Urinary bladder (tissue), 2 donors: ENCODE measurements around the gene KPNA6. TPM values are rescaled to one million over a fixed set of nuclear protein-coding genes. Genes with fewer than 3 reads are reported as not detected.

Experiments
- polyA plus RNA-seq: library from polyadenylated mRNA; stranded (reverse); fragments of 200-250 nt; gene quantifications from one replicate; pipeline ENCODE4 v1.2.3, GENCODE V29; 2013
- small RNA-seq: library from RNA; depleted of rRNA; stranded (forward); fragments of <200 nt; gene quantifications from one replicate; pipeline ENCODE3, GENCODE V24; 2014
- total RNA-seq: library from RNA; depleted of rRNA; stranded (reverse); fragments of >200 nt; gene quantifications from one replicate; pipeline ENCODE4 v1.2.3, GENCODE V29; 2014
- donor health status: healthy.

The KPNA6 gene
- total and polyA plus RNA-seq, 2 donors, result 17.1 to 27.8 TPM

Small RNA genes lying within 50 kb of the gene (small RNA-seq; reads per million reads assigned to genes)
- gene MIR5585 (not detected), gene RF00017 (not detected)

Other genes starting within 250 kb of the KPNA6 start
- 462 TPM for gene PTP4A2, start 169.7 kb upstream of the KPNA6 start, total RNA-seq
- 118 TPM for gene PTP4A2, start 169.7 kb upstream of the KPNA6 start, polyA plus RNA-seq
- 84.8 TPM for gene KHDRBS1, start 94.2 kb upstream of the KPNA6 start, total RNA-seq
- gene KHDRBS1, start 94.2 kb upstream of the KPNA6 start, polyA plus RNA-seq, result 85.0 TPM
- gene TMEM39B, start 35.1 kb upstream of the KPNA6 start, total RNA-seq, result 4.2 TPM
- 16.0 TPM for gene TMEM39B, start 35.1 kb upstream of the KPNA6 start, polyA plus RNA-seq
- gene TXLNA, start 71.6 kb downstream of the KPNA6 start, total RNA-seq, result 42.8 TPM
- 33.0 TPM for gene TXLNA, start 71.6 kb downstream of the KPNA6 start, polyA plus RNA-seq
- gene CCDC28B, start 92.5 kb downstream of the KPNA6 start, total RNA-seq, result 17.3 TPM
- 16.4 TPM for gene CCDC28B, start 92.5 kb downstream of the KPNA6 start, polyA plus RNA-seq
- gene IQCC, start 97.6 kb downstream of the KPNA6 start, total RNA-seq, result 3.2 TPM
- 1.8 TPM for gene IQCC, start 97.6 kb downstream of the KPNA6 start, polyA plus RNA-seq
- not detected for gene DCDC2B, start 101.0 kb downstream of the KPNA6 start, total RNA-seq
- gene DCDC2B, start 101.0 kb downstream of the KPNA6 start, polyA plus RNA-seq, result not detected
- 16.1 TPM for gene TMEM234, start 114.3 kb downstream of the KPNA6 start, total RNA-seq
- gene TMEM234, start 114.3 kb downstream of the KPNA6 start, polyA plus RNA-seq, result 12.5 TPM
- 102 TPM for gene EIF3I, start 114.4 kb downstream of the KPNA6 start, total RNA-seq
- 177 TPM for gene EIF3I, start 114.4 kb downstream of the KPNA6 start, polyA plus RNA-seq
- 2.5 TPM for gene FAM167B, start 139.2 kb downstream of the KPNA6 start, total RNA-seq
- 8.2 TPM for gene FAM167B, start 139.2 kb downstream of the KPNA6 start, polyA plus RNA-seq
- 0.90 TPM for gene LCK, start 143.2 kb downstream of the KPNA6 start, total RNA-seq
- gene LCK, start 143.2 kb downstream of the KPNA6 start, polyA plus RNA-seq, result 2.1 TPM
- 59.7 TPM for gene HDAC1, start 184.0 kb downstream of the KPNA6 start, total RNA-seq
- gene HDAC1, start 184.0 kb downstream of the KPNA6 start, polyA plus RNA-seq, result 73.6 TPM
- 27.9 TPM for gene MARCKSL1, start 228.2 kb downstream of the KPNA6 start, total RNA-seq
- gene MARCKSL1, start 228.2 kb downstream of the KPNA6 start, polyA plus RNA-seq, result 28.5 TPM